G401 (cell line): ENCODE measurements around the gene FHOD3. TPM values are rescaled to one million over a fixed set of nuclear protein-coding genes. Genes with fewer than 3 reads are reported as not detected.

ENCODE experiments used
- DNase-seq: peaks from one replicate; pipeline ENCODE4 v3.0.0-alpha.2; 2015; ENCODE audit warnings: low spot score
- in situ Hi-C: cut with HindIII; loops from 2 replicates; pipeline ENCODE4 v1.10.0; 2016; ENCODE audit warnings: low sequenced_read_pairs, mixed read lengths
- total RNA-seq: library from RNA; depleted of rRNA; stranded (reverse); fragments of >200 nt; shearing (Covaris generic); gene quantifications from 2 replicates; pipeline ENCODE4 v1.2.3, GENCODE V29; 2014

The FHOD3 gene
- total RNA-seq, 1 experiment from 2014 or later, result 0.03 TPM

- in situ Hi-C loops, result no loop called here
- DNase-seq, result no peak
Measured at GRCh38 chr18:36522509-36522908, 225.0 kb downstream of the FHOD3 start.

DNA sequence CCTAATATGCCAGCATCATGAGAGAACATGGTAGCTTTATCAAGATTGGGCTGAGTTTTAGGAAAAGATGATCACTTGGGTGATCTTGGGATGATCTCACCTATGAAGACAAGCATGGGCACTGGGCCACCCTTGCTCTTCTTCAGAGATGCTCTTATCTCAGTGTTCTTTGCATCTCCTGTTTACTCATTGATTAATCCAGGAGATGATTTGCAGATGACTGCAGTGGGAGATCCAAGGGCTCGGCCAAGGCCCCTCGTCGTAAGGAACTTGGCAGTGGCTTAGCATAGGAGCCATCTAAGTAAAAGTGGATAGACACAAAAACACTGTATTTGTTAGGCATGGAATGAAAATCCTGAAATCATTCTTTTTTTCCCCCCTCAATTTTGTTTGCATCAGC, 228.4 kb downstream of the FHOD3 start:
- in situ Hi-C loops, result no loop called here

DNA sequence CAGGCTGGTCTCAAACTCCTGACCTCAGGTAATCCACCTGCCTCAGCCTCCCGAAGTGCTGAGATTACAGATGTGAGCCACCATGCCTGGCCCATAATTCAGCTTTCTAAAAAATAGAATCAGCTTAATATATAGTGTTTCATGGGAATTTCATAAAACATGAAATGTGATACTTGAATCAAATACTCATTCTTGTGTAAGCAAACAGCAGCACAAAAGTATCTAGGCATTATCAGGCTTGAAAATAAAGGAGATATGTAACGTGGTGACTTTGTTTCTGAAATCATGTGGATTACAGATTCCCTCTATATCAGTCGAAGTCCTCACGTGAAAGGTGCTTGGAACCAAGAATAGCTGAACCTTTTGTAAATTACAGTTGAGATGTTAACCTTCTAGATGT, 229.1 kb downstream of the FHOD3 start:
- DNase-seq, result no peak
- in situ Hi-C loops, result no loop called here

More for the DNA sequence above, 228.4 kb downstream of the FHOD3 start:
- DNase-seq, result no peak

GRCh38 chr18:36527051-36527450, 229.5 kb downstream of the FHOD3 start:
- in situ Hi-C loops, result no loop called here
- no peak for DNase-seq

DNA sequence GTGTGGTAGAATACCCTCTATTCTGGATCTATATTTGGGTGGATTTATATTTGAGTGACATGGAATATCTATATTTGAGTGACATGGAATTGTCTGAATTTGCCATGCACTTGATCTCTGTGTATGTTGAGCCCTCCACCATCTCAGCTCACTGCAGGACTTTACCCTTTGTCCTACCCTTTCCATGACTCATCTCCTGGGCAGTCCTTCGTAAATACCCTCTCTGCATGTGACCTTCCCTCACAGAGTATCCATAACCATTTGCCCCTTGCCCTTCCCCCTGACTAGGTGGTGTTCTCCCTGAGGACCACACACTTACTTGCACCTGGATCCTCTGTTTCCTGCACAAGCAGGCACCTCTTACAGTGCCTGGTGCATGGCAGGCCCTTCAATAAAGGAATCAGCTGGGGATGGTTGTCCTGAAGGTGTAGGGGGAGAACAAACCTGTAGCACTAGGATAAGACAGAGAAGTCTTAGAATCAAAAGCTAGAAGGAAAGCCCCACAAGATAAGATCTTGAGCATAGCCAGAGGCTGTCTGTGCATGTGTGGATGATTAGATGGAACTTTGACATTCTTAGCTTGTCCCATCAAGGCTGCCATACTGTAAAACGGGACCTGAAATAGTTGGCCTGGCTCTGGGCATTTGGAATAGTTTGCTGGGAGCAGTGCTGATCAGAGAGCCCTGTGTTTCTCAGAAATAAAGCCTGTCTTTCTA, 230.4 kb downstream of the FHOD3 start:
- in situ Hi-C loops, result no loop called here
- no peak for DNase-seq

- in situ Hi-C loops, result no loop called here
- no peak for DNase-seq
Measured at GRCh38 chr18:36529747-36530146, 232.2 kb downstream of the FHOD3 start.

GRCh38 chr18:36530676-36531405, 233.3 kb downstream of the FHOD3 start:
- DNase-seq, result peak; percentile 51
- in situ Hi-C loops, result no loop called here

- in situ Hi-C loops, result no loop called here
Measured at GRCh38 chr18:36531636-36532035, 234.1 kb downstream of the FHOD3 start.

DNA sequence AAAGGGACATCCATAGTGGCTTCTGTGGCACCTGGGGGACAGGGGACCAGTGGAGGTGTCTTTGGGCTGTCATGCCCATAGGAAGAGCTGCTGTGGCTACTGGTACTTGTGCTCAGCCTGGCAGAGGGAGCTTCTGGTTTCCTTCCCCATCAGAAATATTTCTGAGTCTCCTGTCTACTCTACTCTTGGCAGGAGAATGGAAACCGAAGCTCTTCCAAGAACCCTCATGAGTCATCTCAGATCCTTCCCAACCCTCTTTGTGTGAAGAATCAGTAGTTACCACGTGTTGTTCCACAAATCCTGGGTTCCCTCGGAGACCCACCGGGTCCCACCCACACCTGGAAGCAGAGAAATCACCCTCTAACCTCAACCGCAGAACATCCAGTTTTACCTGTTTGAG, 234.9 kb downstream of the FHOD3 start:
- no peak for DNase-seq
- in situ Hi-C loops, result no loop called here

More at GRCh38 chr18:36531636-36532035, 234.1 kb downstream of the FHOD3 start:
- DNase-seq, result no peak

GRCh38 chr18:36532815-36533214, 235.3 kb downstream of the FHOD3 start:
- no peak for DNase-seq
- in situ Hi-C loops, result no loop called here

GRCh38 chr18:36533446-36534153, 236.1 kb downstream of the FHOD3 start:
- no peak for DNase-seq
- in situ Hi-C loops, result no loop called here

DNA sequence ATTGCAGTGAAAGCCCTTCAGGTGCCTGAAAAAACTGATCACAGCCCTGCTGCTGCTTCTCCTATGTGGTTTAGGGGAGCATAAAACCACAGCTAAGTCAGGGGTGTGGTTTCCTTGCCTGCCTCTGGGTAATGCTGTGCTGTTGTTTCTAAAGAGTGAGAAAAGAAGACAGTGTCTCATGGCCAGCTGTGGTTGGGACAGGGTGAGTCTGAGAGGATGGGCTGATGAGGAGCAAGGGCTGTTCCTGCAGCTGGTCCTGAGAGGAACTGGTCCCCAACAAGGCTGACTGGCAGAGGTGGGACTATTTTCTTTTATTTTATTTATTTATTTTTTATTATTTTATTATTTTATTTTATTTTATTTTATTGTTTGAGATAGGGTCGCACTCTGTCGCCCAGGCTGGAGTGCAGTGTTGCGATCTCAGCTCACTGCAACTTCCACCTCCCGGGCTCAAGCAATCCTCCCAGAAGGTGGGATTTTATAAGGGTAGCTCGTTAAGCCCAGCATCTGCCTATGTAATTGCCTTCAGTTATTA, 236.7 kb downstream of the FHOD3 start:
- in situ Hi-C loops, result no loop called here
- DNase-seq, result no peak

DNA sequence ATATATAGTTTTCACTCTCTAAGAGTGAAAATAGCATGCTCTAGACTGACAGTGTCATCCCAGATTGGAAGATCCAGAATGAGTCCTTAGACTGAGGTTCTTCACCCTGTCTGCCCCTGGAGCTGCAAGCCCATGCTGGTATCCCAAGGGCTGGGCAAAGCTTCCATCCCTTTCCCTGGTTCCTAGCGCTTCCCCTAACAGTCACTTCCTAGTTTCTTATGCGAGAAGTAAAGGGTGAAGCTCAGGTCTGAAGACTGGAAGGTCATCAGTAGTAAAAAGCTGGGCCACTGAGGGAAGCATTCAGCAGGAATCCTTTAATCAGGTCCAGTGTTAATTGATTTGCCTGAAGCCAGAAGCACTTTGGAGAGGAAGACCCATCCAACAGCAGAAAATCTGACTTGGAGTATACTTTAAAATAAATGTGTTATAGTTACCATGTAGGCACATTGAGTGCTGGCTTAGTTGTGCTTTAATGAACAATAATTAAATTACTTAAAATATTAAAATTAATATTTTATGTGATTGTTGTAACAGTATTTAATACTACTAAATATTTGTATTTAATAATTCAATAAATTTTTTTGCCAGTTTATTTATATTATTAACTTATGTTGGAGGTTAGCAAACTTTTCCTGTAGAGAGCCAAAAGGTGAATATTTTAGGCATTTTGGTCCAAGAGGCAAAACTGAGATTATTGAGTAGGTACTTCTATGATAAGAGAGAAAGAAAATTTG, 237.9 kb downstream of the FHOD3 start:
- in situ Hi-C loops, result no loop called here

GRCh38 chr18:36536426-36536825, 238.9 kb downstream of the FHOD3 start:
- DNase-seq, result no peak
- in situ Hi-C loops, result no loop called here

More for the DNA sequence above, 237.9 kb downstream of the FHOD3 start:
- DNase-seq, result no peak

DNA sequence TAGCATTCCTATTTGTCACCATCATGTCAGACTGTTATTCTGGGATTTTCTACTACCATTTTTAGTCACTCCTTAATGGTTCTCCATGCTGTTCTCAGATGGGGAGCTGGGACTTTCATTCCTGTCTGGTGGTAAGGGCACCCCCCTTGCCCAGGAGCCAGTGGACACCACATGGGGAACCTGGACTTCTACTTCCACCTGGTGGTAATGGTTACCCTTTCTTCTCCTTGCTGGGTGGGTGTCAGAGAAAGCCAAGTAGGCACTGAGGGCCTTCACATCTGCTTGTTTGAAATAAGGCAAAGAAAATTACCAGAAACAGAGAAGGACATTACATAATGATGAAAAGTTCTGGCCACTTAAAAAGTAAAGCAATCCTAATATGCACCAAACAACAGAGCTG, 239.8 kb downstream of the FHOD3 start:
- no peak for DNase-seq
- in situ Hi-C loops, result no loop called here

DNA sequence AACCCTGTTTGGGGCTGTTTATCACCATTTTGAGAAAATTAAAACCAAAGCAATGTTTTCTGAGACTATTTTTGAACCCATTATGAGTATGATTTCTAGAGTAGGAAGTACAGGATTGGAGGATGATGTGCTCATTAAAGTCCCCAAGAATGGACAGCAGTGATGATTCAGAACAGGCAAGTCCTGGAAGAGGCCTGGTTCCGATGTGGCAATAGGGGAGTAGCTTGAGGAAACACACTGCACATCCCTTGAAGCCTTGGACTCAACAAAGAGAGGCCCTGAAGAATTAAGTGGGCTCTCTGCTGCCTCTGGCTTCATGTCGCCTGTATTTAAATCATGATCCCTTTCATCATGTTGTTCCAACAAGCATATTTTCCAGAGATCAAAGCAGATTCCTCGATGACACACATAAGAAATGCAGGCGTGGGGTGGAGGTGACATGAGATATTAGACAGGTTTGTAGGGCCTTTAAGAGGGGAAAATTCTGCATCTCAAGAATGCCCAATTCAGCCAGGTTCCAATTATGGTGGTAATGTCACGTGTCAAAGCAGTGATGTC, 242.2 kb downstream of the FHOD3 start:
- in situ Hi-C loops, result no loop called here
- no peak for DNase-seq

GRCh38 chr18:36543030-36543429, 245.5 kb downstream of the FHOD3 start:
- no peak for DNase-seq
- in situ Hi-C loops, result no loop called here

DNA sequence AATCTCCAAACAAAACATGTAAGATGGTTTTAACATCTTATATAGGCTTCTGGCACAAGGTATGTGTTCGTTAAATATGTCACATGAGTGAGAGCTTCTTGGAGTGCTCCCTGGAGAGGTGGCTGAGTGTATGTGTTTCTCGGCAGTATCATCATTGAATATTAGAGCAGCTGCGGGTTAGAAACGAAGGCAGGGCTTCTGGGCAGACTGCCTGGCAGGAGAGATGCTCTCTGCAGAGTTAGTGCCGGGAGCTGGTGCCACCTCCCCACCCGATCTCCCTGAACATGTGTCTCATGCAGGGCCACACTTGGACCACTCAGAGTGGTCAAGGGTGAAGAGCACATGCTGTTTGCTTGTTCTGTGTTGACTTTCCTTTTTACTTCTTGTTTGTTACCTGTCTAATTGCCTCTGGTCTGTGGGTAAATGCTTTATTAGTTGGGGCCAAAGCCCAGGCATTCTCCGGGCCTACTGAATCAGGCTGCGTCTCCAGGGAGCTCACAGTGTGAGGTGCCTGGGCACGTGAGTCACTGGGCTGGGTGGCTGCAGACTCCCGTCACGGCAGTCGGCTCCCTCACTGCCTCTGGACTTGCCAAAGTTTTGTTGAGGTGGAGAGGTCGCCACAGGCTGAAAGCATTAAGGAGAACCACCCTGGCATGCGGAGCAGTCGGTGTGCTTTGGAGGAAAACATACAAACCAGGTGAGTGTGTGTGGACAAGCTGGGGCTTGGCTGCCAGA, 246.6 kb downstream of the FHOD3 start:
- no peak for DNase-seq
- in situ Hi-C loops, result no loop called here
